T-cell (primary cell): ENCODE data around the gene GALNT10. TPM values are rescaled to one million over a fixed set of nuclear protein-coding genes. Genes with fewer than 3 reads are reported as not detected.

ENCODE experiments used
- ATAC-seq, 4 experiments: fragments of 200-7000 bp in 3 of 4; fragments of 150-1000 bp in 1 of 4; cut with Tn5 transposase; replicated peaks in 1 of 4; 1 replicate in 3 of 4; 2 replicates in 1 of 4; pipeline ENCODE4 v1.10.0; 2021; ENCODE audit warnings: moderate library complexity in 3 of 4, mild to moderate bottlenecking in 2 of 4, moderate number of reproducible peaks in 1 of 4
- CTCF ChIA-PET, 2 donors: fragments of 300-600 bp; sonication (Branson Sonifier 250); formaldehyde crosslinking; loops; one replicate each; lab custom pipeline; 2022; ENCODE audit warnings: antibody characterized with exemption in 2 of 2; lab: Charles Lee
- POLR2A ChIA-PET, 2 donors: fragments of 300-600 bp; sonication (Branson Sonifier 250); formaldehyde crosslinking; loops; one replicate each; lab custom pipeline; 2022; ENCODE audit warnings: antibody characterized with exemption in 2 of 2; lab: Charles Lee
- DNase-seq, 35 experiments: peaks; one replicate each; pipeline versions ENCODE4 v3.0.0 to v3.0.0-alpha.2; 2013 to 2023
- H3K27ac ChIP-seq: one replicate; pipeline ENCODE4 v1.5.1; 2013; ENCODE audit warnings: low read length
- H3K27me3 ChIP-seq, 2 experiments: replicated peaks in 1 of 2; 1 replicate in 1 of 2; 2 replicates in 1 of 2; pipeline versions ENCODE4 v1.6.1 to v1.7.0; 2013; ENCODE audit warnings: low read length in 1 of 2, mixed read lengths in 1 of 2; ENCODE audit not compliant: control insufficient read depth in 2 of 2, insufficient read depth in 2 of 2; ENCODE audit errors: extremely low read depth in 1 of 2
- H3K36me3 ChIP-seq, 2 donors: 1 replicate in 1 of 2; 2 replicates in 1 of 2; pipeline versions ENCODE4 v1.6.1 to v1.7.0; 2013; ENCODE audit warnings: low read length in 1 of 2; ENCODE audit not compliant: control insufficient read depth in 2 of 2, insufficient read depth in 1 of 2; ENCODE audit errors: extremely low read depth in 1 of 2
- H3K4me1 ChIP-seq, 2 experiments: 1 replicate in 1 of 2; 2 replicates in 1 of 2; pipeline versions ENCODE4 v1.6.1 to v1.7.0; 2013; ENCODE audit warnings: low read length in 2 of 2, mixed read lengths in 1 of 2; ENCODE audit not compliant: insufficient read depth in 2 of 2, control insufficient read depth in 1 of 2; ENCODE audit errors: extremely low read depth in 1 of 2
- H3K4me3 ChIP-seq, 2 donors: 1 replicate in 1 of 2; 2 replicates in 1 of 2; pipeline versions ENCODE4 v1.5.1 to v1.7.0; 2013; ENCODE audit warnings: mild to moderate bottlenecking in 2 of 2, low read length in 1 of 2, moderate library complexity in 1 of 2; ENCODE audit not compliant: control insufficient read depth in 1 of 2; ENCODE audit errors: extremely low read depth in 1 of 2
- H3K9me3 ChIP-seq: 2 replicates; pipeline ENCODE4 v1.7.0; 2013
- H3K27ac Mint-ChIP-seq, 2 donors: one replicate each; pipeline ENCODE4 v1.8.0; 2020 to 2021; ENCODE audit warnings: mild to moderate bottlenecking in 2 of 2, mixed read lengths in 2 of 2
- H3K27me3 Mint-ChIP-seq, 2 donors: one replicate each; pipeline ENCODE4 v1.8.0; 2021 to 2022; ENCODE audit warnings: mixed read lengths in 2 of 2
- H3K36me3 Mint-ChIP-seq: one replicate; pipeline ENCODE4 v1.8.0; 2021; ENCODE audit warnings: mixed read lengths
- H3K4me1 Mint-ChIP-seq, 3 donors: one replicate each; pipeline ENCODE4 v1.8.0; 2020 to 2022; ENCODE audit warnings: mixed read lengths in 3 of 3, mild to moderate bottlenecking in 1 of 3
- H3K4me3 Mint-ChIP-seq, 3 donors: one replicate each; pipeline ENCODE4 v1.8.0; 2020 to 2022; ENCODE audit warnings: mild to moderate bottlenecking in 3 of 3, mixed read lengths in 3 of 3, moderate library complexity in 3 of 3
- H3K9me3 Mint-ChIP-seq, 3 donors: one replicate each; pipeline ENCODE4 v1.8.0; 2020 to 2022; ENCODE audit warnings: mixed read lengths in 3 of 3
- WGBS: methylation state at CpG from one replicate; pipeline ENCODE4 v1.1.5; 2013; ENCODE audit warnings: missing lambda C conversion rate; ENCODE audit not compliant: insufficient coverage; 5-methylcytosine and 5-hydroxymethylcytosine counted together
- total RNA-seq, 35 experiments: library from RNA in 6 of 35; stranded (reverse) in 6 of 35; fragments of 120-200 nt in 1 of 35; gene quantifications; one replicate each; pipeline versions ENCODE4 v1.2.1 to v1.2.4 and lab custom pipeline; 2013 to 2026

GALNT10 gene
- total RNA-seq, 5 donors from 2014 or later (not counting 1 experiment from before 2014, with no cell fraction given), result 26.9 to 62.7 (median 40.8) TPM

- peaks cover 28 to 70% (median 53%) of the 10 kb centered on the region in 3 donors for H3K4me1 Mint-ChIP-seq
- no peaks in the 10 kb centered on the region for H3K36me3 ChIP-seq
- H3K4me3 ChIP-seq, result no peak overlapping the region
- no peaks in the 10 kb centered on the region for H3K9me3 Mint-ChIP-seq
- POLR2A ChIA-PET, result no interaction called here
- DNase-seq (no peak), ATAC-seq (no peak)
- 100% methylated on average over 1 of the region's 3 CpGs for WGBS
- H3K27ac ChIP-seq, result no peak overlapping the region
- H3K4me1 ChIP-seq, result peaks cover 4 to 10% of the 10 kb centered on the region in 2 experiments
- no peak overlapping the region for H3K27ac Mint-ChIP-seq
- CTCF ChIA-PET, result no interaction called here
- H3K4me3 Mint-ChIP-seq, result no peak overlapping the region
- no peaks in the 10 kb centered on the region for H3K27me3 Mint-ChIP-seq
- H3K36me3 Mint-ChIP-seq, result peaks cover 11% of the 10 kb centered on the region
- no peaks in the 10 kb centered on the region for H3K9me3 ChIP-seq
- no peaks in the 10 kb centered on the region for H3K27me3 ChIP-seq
These were observed 44.0 kb downstream of the GALNT10 start for GRCh38 chr5:154234551-154234950.

- no peaks in the 10 kb centered on the region for H3K9me3 Mint-ChIP-seq
- H3K4me3 Mint-ChIP-seq, result no peak overlapping the region
- no peak overlapping the region for H3K27ac ChIP-seq
- H3K36me3 Mint-ChIP-seq, result peaks cover 1% of the 10 kb centered on the region
- peaks cover 4 to 10% of the 10 kb centered on the region in 2 experiments for H3K4me1 ChIP-seq
- H3K9me3 ChIP-seq, result no peaks in the 10 kb centered on the region
- no peaks in the 10 kb centered on the region for H3K36me3 ChIP-seq
- WGBS, result 83% methylated on average over 1 of the region's 1 CpG
- ChIA-PET POLR2A (no interaction called here), CTCF (interaction anchor here in 1 of 2 donors (0.8 to 1.3 kb wide), 2 partner anchors 20 to 47 kb away, joined by 3 to 4 read pairs; no protein-coding TSS in a partner anchor)
- ATAC-seq, result no peak
- H3K4me3 ChIP-seq, result no peak overlapping the region
- H3K27ac Mint-ChIP-seq, result no peak overlapping the region
- peaks cover 28 to 69% (median 48%) of the 10 kb centered on the region in 3 donors for H3K4me1 Mint-ChIP-seq
- DNase-seq, result no peak
- H3K27me3 ChIP-seq, result no peaks in the 10 kb centered on the region
- H3K27me3 Mint-ChIP-seq, result no peaks in the 10 kb centered on the region
These were observed 45.5 kb downstream of the GALNT10 start for GRCh38 chr5:154236011-154236410.

DNA sequence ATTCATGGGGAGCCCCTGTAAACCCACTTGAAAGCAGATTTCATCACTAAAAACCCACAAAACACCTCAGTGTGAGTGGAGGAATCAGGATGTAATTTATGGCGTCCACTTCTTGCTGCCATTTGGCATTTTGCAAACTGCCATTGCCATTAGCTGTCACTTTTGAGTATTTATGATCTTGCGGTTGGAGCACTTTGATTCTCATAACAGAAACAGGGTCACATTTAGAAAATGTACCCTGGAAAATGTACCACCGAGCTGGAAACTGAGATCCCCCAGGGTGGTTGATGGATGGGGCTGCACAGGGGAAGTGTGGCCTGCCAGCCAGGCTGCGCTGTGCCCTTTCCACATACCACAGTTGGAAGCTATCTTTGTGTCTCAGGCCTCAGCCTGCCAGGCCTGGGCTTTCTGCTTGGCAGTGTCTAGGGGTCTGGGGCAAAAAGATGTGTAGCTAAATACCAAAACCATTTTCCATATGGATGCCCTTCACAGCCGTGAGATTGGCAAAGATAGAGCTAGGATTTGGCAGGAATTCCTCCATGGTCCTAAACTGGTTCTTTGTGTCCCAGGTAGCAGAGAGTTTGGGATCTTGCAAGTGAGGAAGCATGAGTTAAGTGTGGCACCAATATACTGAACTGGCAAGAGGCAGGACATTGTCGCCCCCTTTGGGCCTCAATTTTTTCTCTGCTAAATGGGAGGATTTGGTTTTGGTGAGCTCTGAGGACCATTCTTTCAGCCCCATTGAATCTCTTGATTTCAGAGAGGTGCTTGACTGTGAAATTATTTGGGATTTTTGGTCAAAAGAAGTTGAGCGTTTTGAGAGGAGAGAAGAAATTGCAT lies 46.2 kb downstream of the GALNT10 start:
- CTCF ChIA-PET, result interaction anchor here in 1 of 2 donors (1.3 kb wide), 2 partner anchors 39 to 48 kb away, joined by 3 to 4 read pairs; no protein-coding TSS in a partner anchor
- H3K36me3 ChIP-seq, result no peaks in the 10 kb centered on the region
- H3K27me3 Mint-ChIP-seq, result no peaks in the 10 kb centered on the region
- no peaks in the 10 kb centered on the region for H3K9me3 Mint-ChIP-seq
- no peaks in the 10 kb centered on the region for H3K36me3 Mint-ChIP-seq
- peaks cover 4 to 10% of the 10 kb centered on the region in 2 experiments for H3K4me1 ChIP-seq
- H3K27ac Mint-ChIP-seq, result no peak overlapping the region
- no peak overlapping the region for H3K4me3 ChIP-seq
- no peak overlapping the region for H3K4me3 Mint-ChIP-seq
- no peaks in the 10 kb centered on the region for H3K9me3 ChIP-seq
- POLR2A ChIA-PET, result no interaction called here
- WGBS, result 90% methylated on average over 2 of the region's 7 CpGs
- DNase-seq, result peak in 2 of 35 experiments; percentile 8 to 22
- peaks cover 28 to 69% (median 48%) of the 10 kb centered on the region in 3 donors for H3K4me1 Mint-ChIP-seq
- ATAC-seq, result no peak
- H3K27me3 ChIP-seq, result no peaks in the 10 kb centered on the region
- no peak overlapping the region for H3K27ac ChIP-seq

- Mint-ChIP-seq H3K9me3 (no peaks in the 10 kb centered on the region), H3K4me1 (peaks cover 30 to 67% (median 47%) of the 10 kb centered on the region in 3 donors), H3K36me3 (no peaks in the 10 kb centered on the region), H3K4me3 (no peak overlapping the region), H3K27me3 (no peaks in the 10 kb centered on the region), H3K27ac (no peak overlapping the region)
- WGBS, result no CpG with 5 or more reads among the region's 5 CpGs
- Histone ChIP-seq H3K27ac (no peak overlapping the region), H3K27me3 (no peaks in the 10 kb centered on the region), H3K36me3 (no peaks in the 10 kb centered on the region), H3K9me3 (no peaks in the 10 kb centered on the region), H3K4me1 (peaks cover 4 to 10% of the 10 kb centered on the region in 2 experiments), H3K4me3 (no peak overlapping the region)
- ATAC-seq (no peak), DNase-seq (no peak)
- CTCF ChIA-PET, result interaction anchor here in 1 of 2 donors (1.3 kb wide), 2 partner anchors 40 to 48 kb away, joined by 3 to 4 read pairs; no protein-coding TSS in a partner anchor
- POLR2A ChIA-PET, result no interaction called here
These were observed 46.8 kb downstream of the GALNT10 start for GRCh38 chr5:154237376-154237743.

- ChIA-PET POLR2A (no interaction called here), CTCF (interaction anchor here in 1 of 2 donors (1.3 kb wide), 1 partner anchor 41 kb away, joined by 4 read pairs; no protein-coding TSS in a partner anchor)
- Mint-ChIP-seq H3K4me1 (peaks cover 36 to 71% (median 50%) of the 10 kb centered on the region in 3 donors), H3K27ac (no peak overlapping the region), H3K27me3 (no peaks in the 10 kb centered on the region), H3K9me3 (no peaks in the 10 kb centered on the region), H3K4me3 (no peak overlapping the region), H3K36me3 (no peaks in the 10 kb centered on the region)
- H3K27ac ChIP-seq, result no peak overlapping the region
- DNase-seq (no peak), ATAC-seq (no peak)
- H3K27me3 ChIP-seq, result no peaks in the 10 kb centered on the region
- no peaks in the 10 kb centered on the region for H3K9me3 ChIP-seq
- 100% methylated on average over 1 of the region's 5 CpGs for WGBS
- H3K36me3 ChIP-seq, result no peaks in the 10 kb centered on the region
- peaks cover 4 to 10% of the 10 kb centered on the region in 2 experiments for H3K4me1 ChIP-seq
- no peak overlapping the region for H3K4me3 ChIP-seq
These were observed 47.4 kb downstream of the GALNT10 start for GRCh38 chr5:154237946-154238345.

GRCh38 chr5:154238776-154239481 lies 48.4 kb downstream of the GALNT10 start:
- no peak overlapping the region for H3K4me3 Mint-ChIP-seq
- Histone ChIP-seq H3K9me3 (no peaks in the 10 kb centered on the region), H3K4me1 (peaks cover 3 to 4% of the 10 kb centered on the region in 2 experiments), H3K27ac (no peak overlapping the region), H3K36me3 (no peaks in the 10 kb centered on the region), H3K4me3 (no peak overlapping the region), H3K27me3 (no peaks in the 10 kb centered on the region)
- WGBS, result 86% methylated on average over 6 of the region's 10 CpGs
- peaks cover 35 to 70% (median 44%) of the 10 kb centered on the region in 3 donors for H3K4me1 Mint-ChIP-seq
- H3K36me3 Mint-ChIP-seq, result no peaks in the 10 kb centered on the region
- no peak overlapping the region for H3K27ac Mint-ChIP-seq
- no peaks in the 10 kb centered on the region for H3K9me3 Mint-ChIP-seq
- CTCF ChIA-PET, result no interaction called here
- no peaks in the 10 kb centered on the region for H3K27me3 Mint-ChIP-seq
- POLR2A ChIA-PET, result no interaction called here
- ATAC-seq (no peak), DNase-seq (no peak)
